Activated CD8-positive, alpha-beta T cell treated with anti-CD3 and anti-CD28 coated beads, Interleukin-2, amount 10 ng/mL, durations not matched to agents 7 days and 5 days (primary cell): Measurements from ENCODE around the gene NAA80. TPM values are rescaled to one million over a fixed set of nuclear protein-coding genes. Genes with fewer than 3 reads are reported as not detected.

Source experiments
- ATAC-seq: fragments of 150-1000 bp; cut with Tn5 transposase; one replicate; pipeline ENCODE4 v1.10.0; 2021; ENCODE audit warnings: moderate library complexity
- CTCF ChIA-PET: fragments of 350-600 bp; sonication (Branson Sonifier 250); formaldehyde crosslinking; loops from one replicate; lab custom pipeline; 2021; ENCODE audit warnings: antibody characterized with exemption; lab: Charles Lee
- POLR2A ChIA-PET: fragments of 350-600 bp; sonication (Branson Sonifier 250); formaldehyde crosslinking; loops from one replicate; lab custom pipeline; 2021; ENCODE audit warnings: antibody characterized with exemption; lab: Charles Lee
- DNase-seq: peaks from one replicate; pipeline ENCODE4 v3.0.0-alpha.2; 2020
- H3K27ac Mint-ChIP-seq: one replicate; pipeline ENCODE4 v1.8.0; 2021; ENCODE audit warnings: mild to moderate bottlenecking, mixed read lengths
- H3K27me3 Mint-ChIP-seq: one replicate; pipeline ENCODE4 v1.8.0; 2021; ENCODE audit warnings: low read depth, mixed read lengths
- H3K36me3 Mint-ChIP-seq: one replicate; pipeline ENCODE4 v1.8.0; 2021; ENCODE audit warnings: low read depth, mixed read lengths
- H3K4me1 Mint-ChIP-seq: one replicate; pipeline ENCODE4 v1.8.0; 2021; ENCODE audit warnings: low read depth, mixed read lengths
- H3K4me3 Mint-ChIP-seq: one replicate; pipeline ENCODE4 v1.8.0; 2021; ENCODE audit warnings: mild to moderate bottlenecking, mixed read lengths
- H3K9me3 Mint-ChIP-seq: one replicate; pipeline ENCODE4 v1.8.0; 2022; ENCODE audit warnings: mixed read lengths; ENCODE audit not compliant: insufficient read depth
- total RNA-seq, 2 experiments: library from RNA; stranded (reverse); gene quantifications; one replicate each; pipeline ENCODE4 v1.2.3, GENCODE V29; 2021

The NAA80 gene
- total RNA-seq, 2 experiments from 2014 or later, result 26.8 to 28.5 TPM

DNA sequence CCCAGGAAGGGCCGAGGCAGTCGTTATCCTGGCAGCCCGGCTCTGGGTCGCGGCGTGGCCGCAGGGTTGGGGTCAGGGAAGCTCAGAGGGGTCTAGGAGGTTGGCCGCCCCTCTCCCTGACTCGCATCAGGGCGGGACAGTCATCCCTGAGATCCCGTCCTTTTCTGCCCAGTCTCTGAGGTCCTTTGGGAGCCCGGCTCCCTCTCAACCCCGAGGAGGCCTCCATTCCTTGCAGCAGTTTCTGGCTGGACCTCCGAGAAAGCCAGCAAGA, 22.8 kb upstream of the NAA80 start:
- Mint-ChIP-seq H3K9me3 (no peaks in the 10 kb centered on the region), H3K27ac (no peak overlapping the region), H3K4me3 (peak overlapping the region; percentile 89), H3K4me1 (peaks cover 43% of the 10 kb centered on the region), H3K36me3 (peaks cover 14% of the 10 kb centered on the region), H3K27me3 (no peaks in the 10 kb centered on the region)
- ChIA-PET CTCF (interaction anchor here (1.0 to 7.4 kb wide), 6 partner anchors 15 to 79 kb away, joined by 3 to 113 read pairs (median 4); partner anchors contain the start of genes HYAL1, HYAL3, NAA80 and ZMYND10), POLR2A (interaction anchor here (1.0 to 3.8 kb wide), 4 partner anchors 15 to 30 kb away, joined by 4 to 20 read pairs (median 9); partner anchors contain the start of genes HYAL3, IFRD2, NAA80 and RASSF1)
- ATAC-seq (no peak), DNase-seq (no peak)

DNA sequence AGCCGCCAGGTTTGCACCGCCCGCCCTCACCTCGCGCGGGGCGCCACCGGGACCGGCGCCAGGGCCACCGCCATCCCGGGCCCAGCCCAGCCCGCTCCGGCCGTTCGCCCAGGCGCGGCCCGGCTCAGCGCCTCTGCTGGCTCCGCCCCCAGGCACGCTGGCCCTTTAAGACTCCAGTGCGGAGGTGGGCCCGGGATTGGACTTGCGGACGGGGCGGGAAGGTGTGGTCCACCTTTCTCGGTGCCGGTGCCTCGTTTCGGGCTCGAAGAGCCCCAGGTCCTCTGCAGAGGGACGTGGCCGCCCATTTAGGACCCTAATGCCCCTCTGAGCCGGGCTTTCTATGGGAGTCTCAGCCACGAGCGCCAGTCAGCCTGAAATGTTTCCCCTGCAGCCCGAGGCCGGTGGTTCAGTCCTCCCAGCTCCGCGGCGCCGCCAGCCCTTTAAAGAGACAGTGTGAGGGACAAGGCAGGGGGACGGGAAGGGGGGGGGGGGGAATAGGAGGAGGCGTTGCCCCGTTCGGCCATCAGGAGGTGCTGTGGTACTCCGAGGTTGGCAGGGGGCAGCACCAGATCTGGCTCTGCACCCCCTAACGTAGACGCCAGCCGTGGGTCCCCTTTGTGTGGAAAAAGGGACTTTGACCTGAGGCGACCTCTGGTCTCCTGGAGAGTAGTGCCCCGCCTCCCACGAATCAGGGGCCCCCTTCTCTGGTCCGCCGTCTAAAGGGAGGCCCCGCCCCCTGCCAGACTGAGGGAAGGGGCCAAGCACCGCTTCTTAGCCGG, 22.3 kb upstream of the NAA80 start:
- POLR2A ChIA-PET, result interaction anchor here (1.0 to 3.8 kb wide), 4 partner anchors 16 to 29 kb away, joined by 4 to 20 read pairs (median 9); partner anchors contain the start of genes HYAL3, IFRD2, NAA80 and RASSF1
- Mint-ChIP-seq H3K9me3 (no peaks in the 10 kb centered on the region), H3K27me3 (no peaks in the 10 kb centered on the region), H3K4me3 (peak overlapping the region; percentile 89), H3K36me3 (peaks cover 14% of the 10 kb centered on the region), H3K27ac (peak overlapping the region; percentile 95), H3K4me1 (peaks cover 43% of the 10 kb centered on the region)
- DNase-seq (peak; percentile 88), ATAC-seq (peak; percentile 82)
- CTCF ChIA-PET, result interaction anchor here (0.8 to 7.4 kb wide), 8 partner anchors 15 to 93 kb away, joined by 3 to 113 read pairs (median 4); partner anchors contain the start of genes HYAL1, HYAL3, IFRD2 and NAA80

DNA sequence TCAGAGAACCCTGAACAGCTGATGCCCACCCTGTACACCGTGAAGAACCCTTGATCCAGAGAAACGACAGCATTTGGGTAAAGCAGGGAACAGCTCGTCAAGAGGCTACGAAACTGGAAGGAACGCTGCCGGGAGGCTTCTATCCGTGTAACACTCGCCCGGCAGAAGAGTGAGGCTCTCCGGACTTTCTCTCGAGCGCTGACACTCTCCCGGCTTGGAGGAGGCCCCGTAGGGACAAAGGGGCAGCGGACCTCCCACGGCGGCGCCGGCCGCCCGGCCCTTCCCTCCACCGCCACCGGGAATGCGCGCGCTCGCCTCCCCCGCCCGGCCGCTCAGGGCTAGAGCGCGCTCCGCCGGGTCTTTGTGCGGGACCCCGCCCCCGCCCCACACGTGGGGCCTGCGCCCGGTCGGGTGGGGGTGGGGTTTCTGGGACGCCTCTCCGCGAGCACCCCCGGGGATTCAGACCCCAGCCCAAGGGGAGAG, 21.7 kb upstream of the NAA80 start:
- Mint-ChIP-seq H3K4me3 (peak overlapping the region; percentile 89), H3K27ac (peak overlapping the region; percentile 82), H3K4me1 (peaks cover 44% of the 10 kb centered on the region), H3K36me3 (peaks cover 14% of the 10 kb centered on the region), H3K27me3 (no peaks in the 10 kb centered on the region), H3K9me3 (no peaks in the 10 kb centered on the region)
- DNase-seq (peak; percentile 67), ATAC-seq (peak; percentile 57)
- POLR2A ChIA-PET, result interaction anchor here (1.4 to 3.8 kb wide), 3 partner anchors 16 to 22 kb away, joined by 4 to 20 read pairs (median 14); partner anchors contain the start of genes HYAL3, NAA80 and RASSF1
- CTCF ChIA-PET, result interaction anchor here (0.8 to 7.4 kb wide), 9 partner anchors 16 to 93 kb away, joined by 3 to 113 read pairs (median 3); partner anchors contain the start of genes HYAL1, HYAL3, IFRD2 and NAA80

DNA sequence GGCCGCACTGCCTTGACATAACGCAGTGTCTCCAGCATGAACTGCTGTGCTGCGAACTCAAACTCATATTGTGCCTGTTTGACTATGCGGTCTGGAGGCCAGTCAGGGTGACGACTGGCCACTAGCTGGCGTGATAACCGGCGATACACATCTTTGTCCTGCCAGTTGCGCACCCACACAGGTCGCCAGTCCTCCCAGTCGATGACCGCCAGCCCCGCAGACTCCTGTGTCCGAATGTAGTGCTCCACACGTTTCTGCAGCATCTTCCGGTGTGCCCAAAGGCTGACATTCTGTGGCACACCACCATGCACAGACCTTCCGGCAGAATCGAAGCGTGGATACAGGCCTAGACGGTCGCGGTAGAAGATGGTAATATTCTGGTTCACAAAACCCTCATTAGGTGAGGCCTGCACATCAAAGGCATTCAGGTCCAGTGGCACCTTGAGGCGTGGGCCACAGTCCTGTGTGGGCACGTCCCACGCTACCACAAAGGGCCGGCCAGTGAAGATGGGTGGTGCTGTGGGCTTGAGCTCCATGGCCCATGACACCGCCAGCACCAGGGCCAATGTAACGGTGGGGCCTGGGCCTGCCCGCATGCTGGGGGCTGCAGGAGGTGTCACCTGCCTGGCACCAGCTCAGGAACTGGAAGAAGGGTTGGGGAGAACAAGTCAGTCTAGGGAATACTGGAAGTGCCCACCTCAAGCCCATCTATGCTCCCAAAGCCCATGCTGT, 20.9 kb upstream of the NAA80 start:
- no peak overlapping the region for H3K27ac Mint-ChIP-seq
- no peak for ATAC-seq
- POLR2A ChIA-PET, result interaction anchor here (3.3 to 3.5 kb wide), 2 partner anchors 8 to 21 kb away, joined by 13 to 14 read pairs; partner anchors contain the start of genes HYAL3, NAA80 and TUSC2
- CTCF ChIA-PET, result interaction anchor here (1.0 to 7.4 kb wide), 6 partner anchors 8 to 93 kb away, joined by 3 to 113 read pairs (median 6); partner anchors contain the start of genes HYAL1, HYAL3, IFRD2 and NAA80
- H3K27me3 Mint-ChIP-seq, result no peaks in the 10 kb centered on the region
- peak overlapping the region; percentile 89 for H3K4me3 Mint-ChIP-seq
- H3K36me3 Mint-ChIP-seq, result peaks cover 14% of the 10 kb centered on the region
- H3K9me3 Mint-ChIP-seq, result no peaks in the 10 kb centered on the region
- DNase-seq, result no peak
- H3K4me1 Mint-ChIP-seq, result peaks cover 50% of the 10 kb centered on the region

DNA sequence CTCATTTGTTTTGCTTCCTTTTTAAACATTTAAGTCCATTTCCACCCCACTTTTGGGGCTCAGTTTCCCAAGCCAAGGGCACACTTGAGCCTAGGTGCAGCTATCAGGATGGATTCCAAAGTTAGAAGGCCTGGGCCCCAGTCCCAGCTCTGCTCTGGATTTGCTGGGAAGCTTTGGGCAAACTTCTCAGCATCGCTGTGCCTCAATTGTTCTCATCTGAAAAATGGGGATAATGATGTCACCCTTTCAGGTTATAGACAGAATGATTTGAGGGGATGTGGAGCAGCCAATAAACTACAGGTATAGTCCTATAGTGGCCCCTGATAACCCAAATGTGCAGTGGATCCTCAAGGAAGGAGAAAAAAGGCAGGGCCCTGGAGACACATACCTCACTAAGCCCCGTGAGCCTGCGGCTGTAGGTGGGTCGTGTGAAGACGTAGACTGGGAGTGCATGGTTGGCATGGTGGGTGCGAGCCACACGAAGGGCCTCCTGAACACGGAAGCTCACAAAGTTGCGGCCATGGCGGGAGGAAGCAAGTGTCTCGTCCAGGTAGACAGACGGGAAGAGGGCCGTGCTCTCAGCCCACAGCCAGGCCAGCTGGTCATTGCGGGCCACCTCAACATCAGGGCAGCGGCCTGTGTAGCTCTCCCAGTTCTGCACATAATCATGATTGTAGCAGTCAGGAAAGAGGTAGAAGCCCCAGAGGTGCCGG, 20.1 kb upstream of the NAA80 start:
- Mint-ChIP-seq H3K9me3 (no peaks in the 10 kb centered on the region), H3K4me3 (peak overlapping the region; percentile 6), H3K27ac (no peak overlapping the region), H3K4me1 (peaks cover 47% of the 10 kb centered on the region), H3K36me3 (peaks cover 8% of the 10 kb centered on the region), H3K27me3 (no peaks in the 10 kb centered on the region)
- ATAC-seq (no peak), DNase-seq (no peak)
- ChIA-PET POLR2A (interaction anchor here (1.3 to 3.5 kb wide), 4 partner anchors 9 to 20 kb away, joined by 4 to 14 read pairs (median 11); partner anchors contain the start of genes HYAL3, NAA80 and TUSC2), CTCF (interaction anchor here (1.9 to 7.4 kb wide), 3 partner anchors 8 to 92 kb away, joined by 5 to 113 read pairs (median 5); partner anchors contain the start of genes HYAL1, HYAL3, NAA80 and TUSC2)

DNA sequence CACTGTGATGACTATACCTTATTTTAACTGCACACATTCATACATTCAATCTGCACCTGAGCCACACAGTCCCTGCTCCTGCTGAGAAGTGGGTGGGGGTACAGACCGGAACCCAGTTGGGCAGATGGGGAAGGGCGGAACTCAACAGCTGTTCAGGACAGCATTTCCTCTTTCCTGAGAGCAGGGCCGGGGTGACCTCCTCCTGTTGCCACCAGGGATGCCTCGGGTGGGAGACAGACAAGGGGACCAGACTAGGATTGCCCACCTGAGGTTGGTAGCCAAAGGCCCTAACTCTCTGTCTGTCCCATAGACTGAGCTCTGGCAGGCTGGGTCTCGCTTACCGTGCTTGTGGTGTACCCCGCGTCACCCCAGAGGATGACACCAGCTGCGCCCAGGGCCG, 19.4 kb upstream of the NAA80 start:
- H3K27ac Mint-ChIP-seq, result no peak overlapping the region

DNA sequence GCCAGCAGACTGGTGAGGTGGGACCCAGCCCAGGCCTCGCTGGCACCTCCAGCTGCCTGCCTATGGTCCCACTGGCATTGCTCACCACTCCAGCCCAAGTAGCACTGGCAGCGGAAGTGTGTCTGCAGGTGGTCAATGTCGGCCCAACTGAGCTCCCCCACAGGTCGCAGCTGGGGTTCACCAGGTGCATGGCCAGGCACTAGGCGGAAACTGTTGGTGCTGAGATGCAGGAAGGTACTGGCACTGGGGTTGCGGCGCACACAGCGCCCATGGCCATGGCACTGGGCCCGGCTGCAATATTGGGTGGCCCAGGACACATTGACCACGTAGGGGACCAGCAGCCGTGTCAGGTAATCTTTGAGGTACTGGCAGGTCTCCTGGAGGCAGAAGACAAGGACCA, 19.0 kb upstream of the NAA80 start:
- ATAC-seq, result no peak
- Mint-ChIP-seq H3K4me3 (no peak overlapping the region), H3K36me3 (peaks cover 8% of the 10 kb centered on the region), H3K27ac (no peak overlapping the region), H3K4me1 (peaks cover 40% of the 10 kb centered on the region), H3K27me3 (no peaks in the 10 kb centered on the region), H3K9me3 (no peaks in the 10 kb centered on the region)
- no peak for DNase-seq
- CTCF ChIA-PET, result interaction anchor here (1.9 to 7.4 kb wide), 3 partner anchors 10 to 91 kb away, joined by 5 to 113 read pairs (median 5); partner anchors contain the start of genes HYAL1, HYAL3, NAA80 and TUSC2
- POLR2A ChIA-PET, result interaction anchor here (1.3 to 3.3 kb wide), 4 partner anchors 10 to 19 kb away, joined by 4 to 13 read pairs (median 10); partner anchors contain the start of gene TUSC2

More for the DNA sequence above, 19.4 kb upstream of the NAA80 start:
- ChIA-PET POLR2A (interaction anchor here (1.3 to 3.5 kb wide), 4 partner anchors 9 to 19 kb away, joined by 4 to 14 read pairs (median 11); partner anchors contain the start of genes HYAL3, NAA80 and TUSC2), CTCF (interaction anchor here (1.9 to 7.4 kb wide), 3 partner anchors 9 to 92 kb away, joined by 5 to 113 read pairs (median 5); partner anchors contain the start of genes HYAL1, HYAL3, NAA80 and TUSC2)
- ATAC-seq (no peak), DNase-seq (no peak)
- Mint-ChIP-seq H3K9me3 (no peaks in the 10 kb centered on the region), H3K27me3 (no peaks in the 10 kb centered on the region), H3K4me3 (no peak overlapping the region), H3K4me1 (peaks cover 43% of the 10 kb centered on the region), H3K36me3 (peaks cover 8% of the 10 kb centered on the region)

DNA sequence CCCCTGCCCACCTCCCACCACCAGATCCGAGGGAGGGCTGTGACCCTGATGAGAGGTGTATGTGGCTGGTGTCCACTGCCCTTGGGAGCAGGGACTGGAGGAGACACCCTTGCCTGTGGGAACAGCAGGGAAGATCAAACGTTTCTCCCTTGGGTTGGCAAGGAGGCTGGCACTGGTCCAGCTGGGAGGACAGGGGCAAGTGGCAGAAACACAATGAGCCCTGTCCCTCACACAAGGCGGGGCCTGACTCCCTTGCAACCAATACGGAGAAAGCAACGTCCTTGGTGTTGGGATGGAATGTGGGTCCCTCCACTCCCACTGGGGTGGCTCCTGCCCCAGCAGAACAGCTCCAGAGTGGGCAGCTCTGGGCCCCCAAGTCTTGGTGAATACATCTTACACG, 18.1 kb upstream of the NAA80 start:
- peak overlapping the region; percentile 59 for H3K4me3 Mint-ChIP-seq
- no peaks in the 10 kb centered on the region for H3K9me3 Mint-ChIP-seq
- DNase-seq (no peak), ATAC-seq (no peak)
- CTCF ChIA-PET, result interaction anchor here (1.4 kb wide), 1 partner anchor 28 kb away, joined by 3 read pairs; no protein-coding TSS in a partner anchor
- H3K27me3 Mint-ChIP-seq, result no peaks in the 10 kb centered on the region
- H3K36me3 Mint-ChIP-seq, result peaks cover 8% of the 10 kb centered on the region
- peaks cover 35% of the 10 kb centered on the region for H3K4me1 Mint-ChIP-seq
- POLR2A ChIA-PET, result interaction anchor here (1.0 to 3.3 kb wide), 3 partner anchors 11 to 20 kb away, joined by 4 to 13 read pairs (median 12); partner anchors contain the start of genes HYAL3, NAA80 and TUSC2
- peak overlapping the region; percentile 88 for H3K27ac Mint-ChIP-seq

DNA sequence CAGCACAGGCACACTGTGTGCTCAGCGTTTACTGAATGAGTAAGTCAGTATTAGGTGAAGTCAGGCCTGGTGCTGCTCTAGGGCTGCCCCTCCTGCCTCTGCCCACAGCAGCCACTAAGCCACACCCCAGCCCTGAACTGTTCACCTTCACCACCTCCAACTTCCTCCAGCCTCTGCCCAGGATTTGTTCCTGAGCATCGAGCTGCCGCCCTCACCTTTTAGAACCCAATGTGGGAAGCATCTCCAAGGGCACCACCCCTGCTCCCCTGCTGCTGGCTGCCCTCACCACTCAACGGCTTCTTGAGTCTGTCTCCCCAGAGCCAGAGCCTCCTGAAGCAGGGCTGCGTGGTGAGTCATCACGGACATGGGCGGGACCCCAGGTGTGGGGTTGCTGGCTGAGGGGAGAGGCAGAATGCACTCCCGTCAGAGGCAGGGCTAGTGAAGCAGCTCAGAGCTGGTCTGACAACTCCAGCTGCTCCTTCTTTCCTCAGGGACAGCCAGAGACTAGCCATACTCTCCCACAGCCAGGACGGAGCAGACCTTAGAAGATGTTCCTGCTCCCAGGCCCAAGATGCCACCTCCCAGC, 17.5 kb upstream of the NAA80 start:
- peaks cover 8% of the 10 kb centered on the region for H3K36me3 Mint-ChIP-seq
- ATAC-seq (peak; percentile 63), DNase-seq (peak; percentile 80)
- ChIA-PET CTCF (interaction anchor here (1.4 kb wide), 1 partner anchor 28 kb away, joined by 3 read pairs; no protein-coding TSS in a partner anchor), POLR2A (interaction anchor here (1.0 to 3.3 kb wide), 3 partner anchors 11 to 21 kb away, joined by 4 to 13 read pairs (median 12); partner anchors contain the start of genes HYAL3, NAA80 and TUSC2)
- H3K9me3 Mint-ChIP-seq, result no peaks in the 10 kb centered on the region
- H3K27me3 Mint-ChIP-seq, result no peaks in the 10 kb centered on the region
- H3K4me3 Mint-ChIP-seq, result peak overlapping the region; percentile 59
- peaks cover 33% of the 10 kb centered on the region for H3K4me1 Mint-ChIP-seq
- peak overlapping the region; percentile 88 for H3K27ac Mint-ChIP-seq

DNA sequence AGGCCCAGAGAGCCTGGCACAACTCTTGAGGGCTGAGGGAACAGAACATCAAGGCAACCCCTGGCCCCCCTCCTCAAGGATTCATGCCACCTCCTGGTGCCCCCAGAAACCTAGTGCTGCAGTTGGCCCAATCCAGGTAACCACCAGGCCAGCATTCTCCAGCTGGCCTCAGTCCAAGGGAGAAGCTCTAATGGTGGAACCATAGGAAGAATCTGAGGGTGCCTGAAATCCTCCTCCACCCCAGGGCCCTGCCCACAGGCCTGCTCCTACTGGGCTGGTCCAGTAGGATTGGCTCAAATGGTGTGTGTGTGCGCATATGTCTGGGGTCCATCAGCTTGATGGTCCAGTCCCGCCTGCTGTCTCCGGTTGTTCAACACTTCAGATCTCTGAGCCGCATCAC, 15.6 kb upstream of the NAA80 start:
- H3K4me3 Mint-ChIP-seq, result no peak overlapping the region
- H3K4me1 Mint-ChIP-seq, result peaks cover 24% of the 10 kb centered on the region
- DNase-seq, result no peak
- no peak for ATAC-seq
- POLR2A ChIA-PET, result interaction anchor here (0.9 to 1.8 kb wide), 2 partner anchors 17 to 23 kb away, joined by 3 to 4 read pairs; no protein-coding TSS in a partner anchor
- H3K36me3 Mint-ChIP-seq, result peaks cover 9% of the 10 kb centered on the region
- no peaks in the 10 kb centered on the region for H3K27me3 Mint-ChIP-seq
- no peak overlapping the region for H3K27ac Mint-ChIP-seq
- CTCF ChIA-PET, result interaction anchor here (1.1 to 2.0 kb wide), 4 partner anchors 9 to 120 kb away, joined by 3 to 9 read pairs (median 6); partner anchors contain the start of genes HYAL3 and NAA80
- H3K9me3 Mint-ChIP-seq, result no peaks in the 10 kb centered on the region
